ENCODE measurements around the gene GRAMD1A. TPM values are rescaled to one million over a fixed set of nuclear protein-coding genes. Genes with fewer than 3 reads are reported as not detected.
A peak's percentile ranks its signal among the peaks of the same experiment; 100 is the strongest.

GRAMD1A gene
- total and polyA plus RNA-seq, 2 of the 8 experiments (the other 6 are each of a cell fraction or from before 2014, with no cell fraction given), result 113 to 154 TPM

- H2BK12ac ChIP-seq (ENCODE audit: low read depth, low read length), result no peak overlapping the region
- H4K8ac ChIP-seq (ENCODE audit: extremely low read depth, insufficient read depth, low read length), result no peak overlapping the region
- peak overlapping the region; percentile 8; the same call in 1 of the 2 replicates for H2BK15ac ChIP-seq (ENCODE audit: low read length)
- FAIRE-seq (no peak), DNase-seq (ENCODE audit: low read depth in 1 of 2, low spot score in 2 of 2) (no peak)
- CTCF ChIA-PET (ENCODE audit: partially characterized antibody), result interaction anchor here (1.3 to 1.4 kb wide), 2 partner anchors 9 to 17 kb away, joined by 6 to 7 read pairs; no protein-coding TSS in a partner anchor
- no peak overlapping the region for H3K23ac ChIP-seq (ENCODE audit: insufficient read length)
- H4K91ac ChIP-seq (replicated peaks; ENCODE audit: insufficient read length, low read length), result peak overlapping the region; percentile 37
- H3K9ac ChIP-seq (replicated peaks in 1 of 4; ENCODE audit: extremely low read depth in 1 of 4, low read depth in 3 of 4, low read length in 3 of 4), result no peak overlapping the region
- H3K18ac ChIP-seq (ENCODE audit: extremely low read depth, low read length), result no peak overlapping the region
- H3K4me2 ChIP-seq (ENCODE audit: insufficient read depth in 1 of 2, low read depth in 2 of 2, low read length in 2 of 2), result no peak overlapping the region
- H2BK120ac ChIP-seq (replicated peaks; ENCODE audit: low read depth, low read length), result no peak overlapping the region
- H3K23me2 ChIP-seq (ENCODE audit: low read depth, low read length), result no peaks in the 10 kb centered on the region; the same call in 1 of the 2 replicates
- H3K27me3 ChIP-seq (replicated peaks in 1 of 4; ENCODE audit: control insufficient read depth in 3 of 4, extremely low read depth in 1 of 4, insufficient read depth in 3 of 4, low read length in 3 of 4), result no peaks in the 10 kb centered on the region; a peak in 2 of 7 replicates
- H3K9me3 ChIP-seq (ENCODE audit: insufficient read depth in 2 of 2, low read depth in 1 of 2, low read length in 1 of 2), result peaks cover 3 to 4% of the 10 kb centered on the region in 2 experiments; a peak in 3 of 4 replicates
- H3K4me3 ChIP-seq (ENCODE audit: extremely low read depth in 1 of 4, insufficient read depth in 2 of 4, low read depth in 3 of 4, low read length in 4 of 4), result no peak overlapping the region
- H3K14ac ChIP-seq (ENCODE audit: insufficient read length), result no peak overlapping the region
- no peak overlapping the region for H3K4ac ChIP-seq (replicated peaks; ENCODE audit: insufficient read length, low read depth, low read length)
- no peak overlapping the region for H2AFZ ChIP-seq (ENCODE audit: low read length)
- no peak overlapping the region for H3K56ac ChIP-seq (replicated peaks; ENCODE audit: insufficient read length, low read depth, low read length)
- no peaks in the 10 kb centered on the region for H3K79me2 ChIP-seq (ENCODE audit: control insufficient read depth in 1 of 2, insufficient read depth in 2 of 2, low read length in 2 of 2)
- 0 out of 2 replicates have a peak overlapping the region, but pooled peaks have one; percentile 72 for H2BK20ac ChIP-seq (ENCODE audit: low read length)
- POLR2A ChIA-PET (ENCODE audit: partially characterized antibody), result no interaction called here
- H3K27ac ChIP-seq (ENCODE audit: low read depth, low read length), result no peak overlapping the region
- 91% methylated on average over 10 of the region's 10 CpGs; no CpG with 5 or more reads in 1 of the 2 experiments for WGBS, 2 experiments (ENCODE audit: extremely low coverage in 1 of 2, insufficient coverage in 1 of 2, insufficient read length in 1 of 2, insufficient replicate concordance in 2 of 2, low coverage in 1 of 2, low lambda C conversion rate in 2 of 2, missing lambda C conversion rate in 1 of 2)
- H3K79me1 ChIP-seq (ENCODE audit: low read depth, low read length), result no peaks in the 10 kb centered on the region
- H4K20me1 ChIP-seq (replicated peaks in 1 of 2; ENCODE audit: control insufficient read depth in 1 of 2, insufficient read depth in 2 of 2, low read length in 2 of 2), result no peaks in the 10 kb centered on the region
- no peak overlapping the region for H2AK5ac ChIP-seq (ENCODE audit: low read depth, low read length)
- peaks cover under 1 to 9% (median 8%) of the 10 kb centered on the region in 4 experiments; a peak in 5 of 7 replicates for H3K4me1 ChIP-seq (replicated peaks in 1 of 4; ENCODE audit: control insufficient read depth in 3 of 4, insufficient read depth in 4 of 4, low read length in 3 of 4)
- no peak overlapping the region for H4K5ac ChIP-seq (ENCODE audit: insufficient read length, low read depth, low read length)
- 0 out of 2 replicates have a peak overlapping the region, but pooled peaks have one; percentile 44 for H2BK5ac ChIP-seq (ENCODE audit: low read depth, low read length)
- no peaks in the 10 kb centered on the region for H3K36me3 ChIP-seq (ENCODE audit: control insufficient read depth in 2 of 4, insufficient read depth in 4 of 4, low read length in 3 of 4)
- no peak for TF ChIP-seq CEBPB (IDR thresholded peaks at IDR 0.05; ENCODE audit: low read depth, low read length)
- no peak for TF ChIP-seq MAX (IDR thresholded peaks at IDR 0.05)
- no peak for TF ChIP-seq SUZ12 (IDR thresholded peaks at IDR 0.05; ENCODE audit: low read length)
- no peak for TF ChIP-seq RFX5 (IDR thresholded peaks at IDR 0.05; ENCODE audit: borderline replicate concordance, low read depth, low read length)
- TF ChIP-seq SIX5 (IDR thresholded peaks at IDR 0.05; ENCODE audit: low read depth, low read length), result no peak
- TF ChIP-seq SAP30 (IDR thresholded peaks at IDR 0.05; ENCODE audit: insufficient read depth, insufficient replicate concordance, low read length), result no peak
- TF ChIP-seq BCL11A (IDR thresholded peaks at IDR 0.05; ENCODE audit: low read depth in 2 of 2, low read length in 2 of 2), result no peak
- no peak for TF ChIP-seq POU5F1 (IDR thresholded peaks at IDR 0.05; ENCODE audit: low read depth, low read length)
- TF ChIP-seq YY1 (IDR thresholded peaks at IDR 0.05; ENCODE audit: low read depth, low read length), result no peak
- no peak for TF ChIP-seq TEAD4 (IDR thresholded peaks at IDR 0.05; ENCODE audit: low read depth, low read length)
- TF ChIP-seq JUND (IDR thresholded peaks at IDR 0.05; ENCODE audit: low read length), result no peak
- TF ChIP-seq RXRA (IDR thresholded peaks at IDR 0.05; ENCODE audit: insufficient read depth, low read depth, low read length), result no peak
- TF ChIP-seq ASH2L (IDR thresholded peaks at IDR 0.05; ENCODE audit: low read length), result no peak
- no peak for TF ChIP-seq TAF7 (optimal IDR thresholded peaks at IDR 0.05; ENCODE audit: borderline replicate concordance, low read depth, low read length)
- TF ChIP-seq CBX5 (IDR thresholded peaks at IDR 0.05; ENCODE audit: low read depth, low read length), result no peak
Observed at GRCh38 chr19:35073516-35073915, 73.4 kb downstream of the GRAMD1A start.

Measured in H1 (cell line).